ES-I3 (cell line): ENCODE data around the gene SDK2.
"Not testable (repeated sequence)": the region's sequence is repeated elsewhere in the genome, so short reads cannot be mapped to it uniquely, and the experiment has no call there.

Source experiments
- H3K36me3 ChIP-seq: 2 replicates; pipeline ENCODE4 v1.6.1; 2013; ENCODE audit warnings: mild to moderate bottlenecking, low read length, control low read depth, moderate library complexity; ENCODE audit not compliant: insufficient read depth
- H3K4me1 ChIP-seq: 2 replicates; pipeline ENCODE4 v1.6.1; 2013; ENCODE audit warnings: mild to moderate bottlenecking, control low read depth, low read length; ENCODE audit not compliant: insufficient read depth
- H3K9ac ChIP-seq: 2 replicates; pipeline ENCODE4 v1.6.1; 2013; ENCODE audit warnings: low read depth, mild to moderate bottlenecking, low read length, moderate library complexity
- H3K9me3 ChIP-seq: 2 replicates; pipeline ENCODE4 v1.6.1; 2013; ENCODE audit warnings: mild to moderate bottlenecking, low read length, moderate library complexity; ENCODE audit not compliant: control insufficient read depth, insufficient read depth

Gene SDK2

DNA sequence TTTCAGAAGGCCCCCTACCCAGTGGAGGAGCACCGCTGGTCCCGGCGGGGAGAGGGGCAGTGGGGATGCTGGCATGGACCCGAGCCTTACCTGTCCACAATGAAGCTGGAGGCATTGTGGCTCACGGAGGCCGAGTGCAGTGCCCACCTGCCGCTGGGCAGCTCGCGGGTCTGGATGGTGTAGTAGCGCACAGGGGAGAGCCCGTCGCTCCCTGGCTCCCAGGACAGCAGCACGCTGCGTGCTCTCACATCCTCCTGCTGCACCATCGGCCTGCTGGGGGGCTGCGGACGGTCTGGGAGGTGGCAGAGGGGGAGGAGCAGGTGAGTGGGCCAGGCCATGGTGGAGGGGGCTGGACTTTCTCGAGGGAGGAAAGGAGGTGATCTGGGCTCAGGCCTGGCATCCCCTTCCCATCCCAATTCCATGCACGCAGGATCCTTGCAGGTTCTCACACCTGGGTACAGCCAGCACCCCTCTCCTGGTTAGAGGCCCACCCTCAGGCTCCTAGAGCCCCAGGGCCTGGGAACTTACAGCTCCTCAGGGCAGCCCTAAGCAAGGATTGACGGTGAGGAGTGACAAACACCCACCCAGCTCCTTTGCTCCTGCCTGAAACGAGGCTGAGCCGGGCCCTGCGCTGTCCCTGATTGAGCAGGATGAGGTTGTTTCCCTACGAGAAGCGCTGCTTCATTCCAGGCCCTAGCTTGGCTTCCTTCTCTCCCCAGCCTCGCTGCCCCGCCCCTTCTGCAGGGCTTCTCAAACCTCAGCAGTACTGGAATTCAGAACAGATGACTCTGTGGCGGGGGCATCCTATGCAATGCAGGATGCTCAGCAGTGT, 256.3 kb downstream of the SDK2 start:
- H3K36me3 ChIP-seq, result no peaks in the 10 kb centered on the region
- H3K9ac ChIP-seq, result no peak overlapping the region
- peaks cover 8% of the 10 kb centered on the region; the same call in 1 of the 2 replicates for H3K4me1 ChIP-seq
- H3K9me3 ChIP-seq, result no peaks in the 10 kb centered on the region

DNA sequence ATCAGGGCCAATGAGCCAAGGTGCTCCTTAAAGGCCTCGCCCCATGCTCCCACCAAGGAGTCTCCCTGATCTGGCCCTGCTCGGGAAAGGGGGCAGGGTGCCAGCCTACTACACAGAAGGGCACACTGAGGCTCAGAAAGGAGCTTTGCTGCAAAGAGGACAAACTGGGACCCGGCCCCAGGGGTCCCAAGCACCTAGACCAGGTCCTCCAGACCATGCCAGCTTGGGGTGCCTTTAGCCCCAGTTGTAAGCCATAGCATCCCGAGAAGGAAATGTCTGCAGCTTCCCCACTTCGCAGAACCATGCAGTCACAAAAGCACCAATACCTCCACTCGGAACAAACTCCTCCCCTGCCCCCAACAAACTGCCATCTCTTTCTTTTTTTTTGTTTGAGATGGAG, 257.7 kb downstream of the SDK2 start:
- Histone ChIP-seq H3K36me3 (no peaks in the 10 kb centered on the region), H3K4me1 (peaks cover 8% of the 10 kb centered on the region; the same call in 1 of the 2 replicates), H3K9me3 (no peaks in the 10 kb centered on the region), H3K9ac (no peak overlapping the region)

DNA sequence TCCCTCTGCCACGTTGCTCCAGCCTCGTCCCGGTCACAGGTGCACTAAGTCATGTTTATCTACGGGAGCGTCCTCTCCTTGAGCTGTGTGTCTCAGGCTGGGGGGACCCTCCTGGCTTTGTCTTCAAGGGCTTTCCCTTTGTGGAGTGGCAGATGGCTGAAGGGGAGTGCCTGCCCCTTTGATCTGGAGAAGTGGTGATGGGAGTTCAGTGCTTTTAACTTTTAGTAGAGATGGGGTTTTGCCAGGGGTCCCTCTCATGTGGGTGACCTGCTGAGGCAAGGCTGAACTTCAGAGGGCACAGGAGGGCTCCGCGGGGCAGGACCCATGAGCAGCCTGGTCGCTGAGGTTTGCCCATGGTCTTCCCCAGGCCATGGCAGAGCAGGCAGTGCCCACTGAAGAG, 259.3 kb downstream of the SDK2 start:
- Histone ChIP-seq H3K9ac (no peak overlapping the region), H3K9me3 (no peaks in the 10 kb centered on the region), H3K4me1 (peaks cover 15% of the 10 kb centered on the region), H3K36me3 (no peaks in the 10 kb centered on the region)

DNA sequence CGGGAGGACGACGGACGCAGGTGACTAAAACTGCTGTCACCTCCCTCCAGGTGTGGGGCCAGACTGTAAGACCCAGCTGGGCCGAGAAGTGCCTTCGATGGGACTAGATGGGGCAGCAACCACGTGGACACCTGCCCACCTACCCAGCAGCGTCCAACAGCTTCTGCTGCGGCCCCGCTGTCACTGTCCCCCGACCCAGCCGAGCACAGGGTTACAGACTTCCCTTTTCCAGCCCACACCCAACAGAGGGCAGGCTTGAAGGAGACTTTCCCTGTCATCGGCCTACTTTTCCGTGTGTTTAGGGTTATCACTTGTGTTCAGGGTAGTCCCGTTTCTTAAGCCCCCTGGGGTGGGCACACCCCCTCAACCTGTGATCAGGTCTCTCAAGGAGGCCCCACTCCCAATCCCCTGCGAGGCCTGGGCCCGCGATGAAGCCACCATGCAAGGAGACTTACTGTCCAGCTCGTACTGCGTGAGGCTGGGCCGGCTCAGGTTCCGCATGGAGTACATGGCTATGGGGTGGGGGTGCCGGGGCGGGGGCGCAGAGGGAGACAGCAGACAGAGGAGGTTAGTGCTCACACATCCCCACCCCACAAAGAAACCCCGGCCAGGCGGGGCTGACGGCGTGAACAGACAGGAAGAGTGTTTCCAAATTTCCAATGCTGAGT, 263.7 kb downstream of the SDK2 start:
- H3K9ac ChIP-seq, result no peak overlapping the region
- peaks cover 12% of the 10 kb centered on the region for H3K4me1 ChIP-seq
- H3K36me3 ChIP-seq, result no peaks in the 10 kb centered on the region
- H3K9me3 ChIP-seq, result no peaks in the 10 kb centered on the region

DNA sequence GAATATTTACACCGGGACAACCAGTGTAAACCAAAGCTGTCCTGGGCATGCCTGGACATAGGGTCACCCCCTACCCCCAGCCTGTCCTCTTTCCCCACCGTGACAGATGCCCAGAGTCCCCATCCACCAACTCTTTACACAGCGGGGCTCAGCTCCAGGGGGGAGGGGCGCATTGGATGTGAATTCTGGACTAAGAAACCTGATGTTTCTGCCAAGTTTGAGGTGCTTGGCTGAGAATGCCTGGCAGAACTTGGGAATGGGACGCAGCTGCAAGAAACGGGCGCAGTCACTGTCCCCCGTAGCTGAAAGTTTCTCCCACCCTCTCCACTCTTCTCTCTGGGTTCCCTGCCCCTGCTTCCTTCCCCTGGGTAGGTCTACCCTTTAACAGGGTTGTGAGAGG, 264.4 kb downstream of the SDK2 start:
- Histone ChIP-seq H3K4me1 (peaks cover 12% of the 10 kb centered on the region), H3K36me3 (no peaks in the 10 kb centered on the region), H3K9ac (no peak overlapping the region), H3K9me3 (no peaks in the 10 kb centered on the region)

DNA sequence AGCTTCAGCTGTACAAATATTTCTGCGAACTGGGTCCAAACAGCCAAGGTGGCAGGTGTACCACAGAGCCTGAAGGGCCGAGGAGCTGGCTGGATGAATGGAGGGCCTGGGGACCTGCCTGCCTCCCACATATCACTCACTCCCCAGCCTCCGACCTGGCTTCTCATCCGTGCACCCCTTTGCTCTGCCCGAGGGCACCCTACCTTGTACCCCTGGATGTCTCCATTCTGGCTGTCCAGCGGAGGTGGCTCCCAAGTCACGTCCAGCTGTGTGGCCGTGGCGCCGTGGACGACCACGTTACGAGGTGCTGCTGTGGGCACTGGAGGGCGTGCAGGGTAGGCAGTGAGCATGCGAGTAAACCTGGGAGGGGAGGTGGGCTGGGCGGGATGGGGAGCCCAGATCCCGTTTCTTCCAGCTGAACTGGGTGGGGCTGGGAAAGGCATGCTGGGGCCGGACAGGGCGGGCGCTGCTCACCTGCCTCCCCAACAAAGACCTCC, 265.2 kb downstream of the SDK2 start:
- Histone ChIP-seq H3K9ac (no peak overlapping the region), H3K4me1 (peaks cover 12% of the 10 kb centered on the region), H3K9me3 (no peaks in the 10 kb centered on the region)

DNA sequence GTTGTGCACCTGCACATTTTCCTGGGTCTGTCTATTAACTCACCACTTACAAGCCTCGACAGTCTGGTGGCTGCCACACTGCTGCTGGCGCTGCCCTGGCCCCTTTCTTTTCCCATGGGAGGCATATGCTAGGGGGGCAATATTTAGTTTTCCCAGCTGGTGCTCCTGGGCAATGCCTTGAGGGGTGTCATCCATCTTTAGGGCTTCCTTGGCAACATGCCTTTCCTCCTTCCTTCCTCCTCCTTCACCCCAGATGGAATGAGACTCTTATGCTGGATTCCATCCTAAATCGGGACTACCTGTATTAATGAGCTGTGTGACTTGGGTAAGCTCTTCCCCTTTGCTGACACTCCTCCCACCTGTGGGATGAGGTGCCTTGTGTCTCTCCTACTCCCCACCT, 267.6 kb downstream of the SDK2 start:
- Histone ChIP-seq H3K36me3 (no peaks in the 10 kb centered on the region), H3K4me1 (peaks cover 12% of the 10 kb centered on the region), H3K9ac (no peak overlapping the region), H3K9me3 (no peaks in the 10 kb centered on the region)

More for the DNA sequence above, 265.2 kb downstream of the SDK2 start:
- H3K36me3 ChIP-seq, result no peaks in the 10 kb centered on the region

DNA sequence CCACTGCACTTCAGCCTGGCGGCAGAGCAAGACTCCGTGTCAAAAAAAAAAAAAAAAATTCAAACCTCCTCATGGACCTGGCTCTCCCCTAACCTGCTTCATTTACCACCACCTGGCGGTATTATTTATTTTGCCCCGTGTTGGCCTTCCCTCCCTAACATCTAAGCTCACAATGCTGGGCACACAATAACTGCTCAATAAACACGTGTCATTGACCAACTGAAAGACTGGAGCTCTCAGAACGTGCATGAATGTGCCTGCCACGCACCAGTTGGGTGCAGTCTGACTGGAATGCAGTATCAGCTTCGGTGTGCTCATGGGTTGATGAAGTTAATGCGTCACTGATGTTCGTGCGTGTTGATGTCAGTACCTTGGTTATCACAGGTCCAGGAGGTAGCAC, 268.1 kb downstream of the SDK2 start:
- Histone ChIP-seq H3K9ac (no peak overlapping the region), H3K9me3 (no peaks in the 10 kb centered on the region), H3K4me1 (peaks cover 12% of the 10 kb centered on the region), H3K36me3 (no peaks in the 10 kb centered on the region)

DNA sequence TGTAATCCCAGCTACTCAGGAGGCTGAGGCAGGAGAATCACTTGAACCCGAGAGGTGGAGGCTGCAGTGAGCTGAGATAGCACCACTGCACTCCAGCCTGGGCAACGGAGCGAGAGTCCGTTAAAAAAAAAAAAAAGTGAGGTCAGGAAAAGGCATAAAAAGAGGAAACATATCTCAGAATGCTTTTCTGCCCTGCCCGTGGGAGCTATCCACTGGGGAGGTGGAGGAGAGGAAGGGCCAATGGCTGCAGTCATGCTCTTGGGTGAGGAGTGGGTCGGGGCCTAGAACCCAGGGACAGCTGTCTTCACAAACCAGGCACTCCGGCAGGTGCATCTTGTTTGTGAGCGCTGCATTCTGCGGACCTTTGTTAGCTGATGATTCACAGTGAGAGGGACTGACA, 272.4 kb downstream of the SDK2 start:
- Histone ChIP-seq H3K4me1 (no peaks in the 10 kb centered on the region), H3K9ac (no peak overlapping the region), H3K9me3 (no peaks in the 10 kb centered on the region), H3K36me3 (no peaks in the 10 kb centered on the region)

DNA sequence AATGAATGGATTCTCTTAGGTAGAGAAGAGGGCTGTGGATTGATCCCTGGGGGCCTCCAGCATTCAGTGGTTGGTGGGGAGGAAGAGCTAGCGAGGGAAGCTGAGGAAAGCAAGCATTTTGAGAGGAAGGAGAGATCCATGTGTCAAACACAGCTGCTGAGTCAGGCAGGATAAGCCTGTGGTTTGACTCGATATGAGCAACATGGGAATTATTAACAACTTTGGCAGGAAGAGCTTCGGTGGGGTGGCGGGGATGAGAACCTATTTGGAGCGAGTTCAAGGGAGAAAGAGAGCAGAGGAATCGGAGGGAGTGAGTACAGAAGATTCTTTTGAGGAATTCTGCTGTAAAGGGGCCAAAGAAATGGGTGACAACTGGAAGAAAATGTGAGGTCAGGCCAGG, 273.0 kb downstream of the SDK2 start:
- no peaks in the 10 kb centered on the region for H3K4me1 ChIP-seq
- H3K36me3 ChIP-seq, result no peaks in the 10 kb centered on the region
- H3K9ac ChIP-seq, result no peak overlapping the region
- H3K9me3 ChIP-seq, result no peaks in the 10 kb centered on the region

DNA sequence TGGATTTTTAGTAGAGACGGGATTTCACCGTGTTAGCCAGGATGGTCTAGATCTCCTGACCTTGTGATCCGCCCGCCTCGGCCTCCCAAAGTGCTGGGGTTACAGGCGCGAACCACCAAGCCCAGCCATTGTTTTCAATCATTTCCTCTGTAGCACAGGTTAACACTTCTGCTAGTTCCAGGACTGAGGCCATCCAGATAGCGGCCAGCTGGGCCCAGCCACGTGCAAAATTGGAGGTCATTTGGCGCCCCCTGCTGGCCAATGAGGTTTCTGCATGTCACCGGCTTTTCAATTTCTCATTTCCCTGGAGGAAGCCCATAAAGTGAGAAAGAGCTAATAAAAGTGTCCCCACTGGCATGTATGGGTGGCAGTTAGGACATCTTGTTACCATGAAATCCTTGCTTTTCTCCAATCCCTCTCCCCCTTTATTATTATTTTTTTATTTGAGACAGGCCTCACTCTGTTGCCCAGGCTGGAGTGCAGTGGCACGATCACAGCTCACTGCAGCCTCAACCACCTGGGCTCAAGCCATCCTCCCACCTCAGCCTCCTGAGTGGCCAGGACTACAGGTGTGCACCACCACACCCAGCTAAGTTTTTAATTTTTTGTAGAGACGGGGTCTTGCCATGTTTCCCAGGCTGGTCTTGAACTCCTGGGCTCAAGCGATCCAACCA, 274.3 kb downstream of the SDK2 start:
- H3K4me1 ChIP-seq, H3K36me3 ChIP-seq, H3K9ac ChIP-seq, H3K9me3 ChIP-seq: not testable (repeated sequence)

DNA sequence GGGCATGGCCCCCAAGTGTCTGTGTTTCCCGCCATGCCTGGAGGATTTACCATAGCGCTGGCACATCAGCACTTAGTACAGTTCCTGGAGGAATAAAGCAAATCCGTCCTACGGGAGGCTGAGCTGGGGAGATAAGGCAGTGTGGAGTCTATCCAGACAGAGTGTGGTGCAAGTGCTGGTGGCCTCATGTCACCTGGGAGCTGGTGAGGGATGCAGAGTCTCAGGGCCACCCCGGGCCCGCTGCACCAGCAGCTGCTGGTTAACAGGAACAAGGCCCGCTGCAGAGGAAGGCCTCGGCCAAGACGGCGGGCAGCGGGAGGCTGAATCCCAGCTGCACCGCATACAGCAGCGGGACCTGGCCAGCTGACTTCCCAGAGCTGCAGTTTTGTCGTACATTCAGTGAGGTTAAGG, 275.1 kb downstream of the SDK2 start:
- Histone ChIP-seq H3K9me3 (no peaks in the 10 kb centered on the region), H3K9ac (no peak overlapping the region)

DNA sequence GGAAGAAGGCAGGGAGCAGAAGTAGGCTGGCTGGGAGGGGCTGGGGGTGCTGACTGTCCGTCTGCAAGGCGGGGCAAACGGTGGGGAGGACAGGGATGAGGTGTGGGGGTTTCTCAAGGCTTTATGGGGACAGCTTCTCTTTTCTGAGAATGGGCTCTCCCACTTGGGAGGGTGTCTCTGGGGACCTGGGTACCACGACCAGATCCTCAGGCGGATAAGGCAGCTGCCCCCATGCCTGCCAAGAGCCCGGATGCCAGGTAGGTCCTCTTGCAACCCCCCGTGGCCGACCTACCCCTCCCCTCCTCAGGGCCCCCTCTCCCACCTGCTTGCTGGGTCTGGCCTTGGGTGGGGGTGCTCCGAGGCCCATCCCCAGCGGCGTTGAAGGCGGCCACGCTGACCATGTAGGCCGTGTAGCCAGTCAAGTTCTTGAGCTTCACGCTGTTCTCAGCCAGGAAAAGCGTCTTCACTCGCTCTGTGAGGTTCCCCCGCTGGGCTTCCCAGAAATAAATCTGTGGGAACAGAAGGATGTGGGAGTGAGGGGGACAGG, 276.1 kb downstream of the SDK2 start:
- no peaks in the 10 kb centered on the region for H3K36me3 ChIP-seq
- H3K9ac ChIP-seq, result no peak overlapping the region
- peaks cover 16% of the 10 kb centered on the region; the same call in 1 of the 2 replicates for H3K4me1 ChIP-seq
- no peaks in the 10 kb centered on the region for H3K9me3 ChIP-seq

More for the DNA sequence above, 275.1 kb downstream of the SDK2 start:
- Histone ChIP-seq H3K4me1 (peaks cover 8% of the 10 kb centered on the region; the same call in 1 of the 2 replicates), H3K36me3 (no peaks in the 10 kb centered on the region)

DNA sequence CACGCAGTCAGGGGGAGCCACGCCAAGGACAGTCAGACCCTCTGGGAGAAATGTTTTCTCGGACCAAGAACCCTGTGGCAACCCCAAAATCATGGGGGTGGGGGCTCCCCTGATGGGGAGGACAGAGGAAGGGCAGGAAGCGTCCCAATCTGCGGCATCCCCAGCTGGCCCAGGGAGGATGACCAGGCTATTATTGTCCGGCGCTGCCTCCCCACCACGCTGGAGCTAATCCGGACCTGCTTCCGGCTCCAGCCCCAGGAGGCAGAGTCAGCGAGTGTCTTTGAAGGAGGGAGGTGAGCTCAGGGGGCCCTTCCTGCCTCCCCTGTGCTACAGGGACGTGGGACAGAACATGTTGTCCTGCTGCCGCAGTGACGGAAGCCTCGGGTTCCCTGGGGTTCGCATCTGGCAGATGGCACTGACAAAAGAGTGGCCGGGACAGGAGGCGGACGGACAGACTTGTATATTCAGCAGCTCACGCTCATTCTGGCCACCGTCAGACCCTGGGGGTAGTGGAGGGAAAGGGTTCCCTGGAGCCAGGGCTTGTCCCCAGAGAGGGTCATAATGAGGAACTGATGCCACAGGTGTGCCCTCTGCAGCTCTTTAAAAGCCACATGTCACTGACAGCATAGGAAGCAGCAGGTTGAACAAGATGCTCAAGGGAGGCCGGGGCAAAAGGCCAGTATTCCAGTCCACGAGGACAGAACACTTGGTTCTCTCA, 278.2 kb downstream of the SDK2 start:
- peaks cover 30% of the 10 kb centered on the region for H3K4me1 ChIP-seq
- no peak overlapping the region for H3K9ac ChIP-seq

More for the DNA sequence above, 278.2 kb downstream of the SDK2 start:
- no peaks in the 10 kb centered on the region for H3K9me3 ChIP-seq
- no peaks in the 10 kb centered on the region for H3K36me3 ChIP-seq
